SH-SY5Y (cell line): ENCODE data around the gene SLC9A4.

ENCODE experiments used
- GATA2 ChIP-seq: IDR thresholded peaks from 2 replicates; pipeline ENCODE4 v1.6.1; 2011; ENCODE audit warnings: mild to moderate bottlenecking, low read depth, low read length
- GATA3 ChIP-seq: IDR thresholded peaks from 2 replicates; pipeline ENCODE4 v1.6.1; 2011; ENCODE audit warnings: low read depth, mild to moderate bottlenecking, low read length, moderate library complexity

SLC9A4 gene

GRCh38 chr2:102439065-102439695 is 33.8 kb upstream of the SLC9A4 start:
- TF ChIP-seq GATA3 (no peak), GATA2 (no peak)

GRCh38 chr2:102442967-102443828 is 29.8 kb upstream of the SLC9A4 start:
- TF ChIP-seq GATA3 (no peak), GATA2 (no peak)

- TF ChIP-seq GATA2 (no peak), GATA3 (no peak)
Observed at GRCh38 chr2:102444233-102444632, 28.8 kb upstream of the SLC9A4 start.

- no peak for TF ChIP-seq GATA2
Observed at GRCh38 chr2:102446936-102447335, 26.1 kb upstream of the SLC9A4 start.

GRCh38 chr2:102449370-102449974 is 23.6 kb upstream of the SLC9A4 start:
- TF ChIP-seq GATA2 (no peak), GATA3 (no peak)

GRCh38 chr2:102451968-102452367 is 21.1 kb upstream of the SLC9A4 start:
- no peak for TF ChIP-seq GATA3
- no peak for TF ChIP-seq GATA2

GRCh38 chr2:102453501-102453900 is 19.5 kb upstream of the SLC9A4 start:
- TF ChIP-seq GATA3 (no peak), GATA2 (no peak)

- no peak for TF ChIP-seq GATA2
- TF ChIP-seq GATA3 = no peak
Observed at GRCh38 chr2:102455061-102455670, 17.9 kb upstream of the SLC9A4 start.

GRCh38 chr2:102460467-102460866 is 12.6 kb upstream of the SLC9A4 start:
- TF ChIP-seq GATA2 (no peak), GATA3 (no peak)

GRCh38 chr2:102461188-102461587 is 11.8 kb upstream of the SLC9A4 start:
- TF ChIP-seq GATA3 = no peak
- no peak for TF ChIP-seq GATA2

- TF ChIP-seq GATA3 (no peak), GATA2 (no peak)
Observed at GRCh38 chr2:102463160-102463559, 9.9 kb upstream of the SLC9A4 start.

GRCh38 chr2:102470168-102470567 is 2.9 kb upstream of the SLC9A4 start:
- TF ChIP-seq GATA3 = no peak

GRCh38 chr2:102473631-102474030 is 605 bp downstream of the SLC9A4 start:
- TF ChIP-seq GATA3 = no peak
- TF ChIP-seq GATA2 = no peak

- TF ChIP-seq GATA3 (no peak), GATA2 (no peak)
Observed at GRCh38 chr2:102474785-102475184, 1.8 kb downstream of the SLC9A4 start.
